GM21717 (cell line): ENCODE data around the gene PRXL2B.

Source experiments
- ATAC-seq: cut with Tn5 transposase; IDR thresholded peaks from one replicate; pipeline ENCODE4 v1.9.1; 2021; ENCODE audit warnings: mild to moderate bottlenecking, moderate library complexity; ENCODE audit not compliant: unreplicated experiment

The PRXL2B gene

DNA sequence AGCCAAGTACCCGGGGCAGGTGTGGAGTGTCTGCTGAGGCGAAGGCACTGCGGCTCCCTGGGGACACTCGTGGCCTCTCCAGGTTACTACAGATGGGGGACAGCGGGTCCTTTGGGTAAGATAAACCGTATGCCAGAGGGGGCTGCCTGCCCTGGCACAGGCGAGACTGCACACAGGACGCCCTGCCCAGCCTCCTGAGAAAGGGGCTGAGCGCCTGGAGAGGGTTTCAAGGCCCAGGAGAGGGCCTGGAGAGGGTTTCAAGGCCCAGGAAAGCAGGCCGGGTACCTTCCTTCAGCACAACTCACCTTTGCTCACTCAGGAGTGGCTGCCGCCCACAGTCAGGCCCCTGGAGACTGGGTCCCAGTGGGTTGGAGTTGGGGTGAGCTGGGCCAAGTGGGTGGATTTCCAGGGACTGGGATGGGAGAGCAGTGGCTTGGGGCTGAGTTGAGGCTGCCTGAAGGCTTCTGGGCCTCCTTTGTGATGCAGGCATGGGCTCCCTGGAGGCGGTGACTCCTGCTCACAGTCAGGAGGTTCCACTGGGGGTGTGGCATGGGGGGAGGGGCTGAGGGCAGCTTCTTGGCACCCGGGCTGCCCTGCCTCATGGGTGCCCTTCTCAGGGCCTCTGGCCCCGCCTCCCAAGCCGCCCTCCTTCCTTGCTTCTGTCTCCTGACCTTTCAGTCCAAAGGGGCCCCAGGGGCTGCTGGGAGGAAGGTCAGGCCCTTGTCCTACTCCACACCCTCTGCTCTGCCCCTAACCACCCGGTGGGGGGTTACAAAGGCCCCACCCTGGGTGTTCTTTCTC lies 46.2 kb downstream of the PRXL2B start, which contains the start of gene MMEL1:
Gene MMEL1, minus strand, starts transcription at position 456 of the 801 bp plus-strand sequence. CDS start 3,532 bp downstream, outside the sequence.
- no peak for ATAC-seq

DNA sequence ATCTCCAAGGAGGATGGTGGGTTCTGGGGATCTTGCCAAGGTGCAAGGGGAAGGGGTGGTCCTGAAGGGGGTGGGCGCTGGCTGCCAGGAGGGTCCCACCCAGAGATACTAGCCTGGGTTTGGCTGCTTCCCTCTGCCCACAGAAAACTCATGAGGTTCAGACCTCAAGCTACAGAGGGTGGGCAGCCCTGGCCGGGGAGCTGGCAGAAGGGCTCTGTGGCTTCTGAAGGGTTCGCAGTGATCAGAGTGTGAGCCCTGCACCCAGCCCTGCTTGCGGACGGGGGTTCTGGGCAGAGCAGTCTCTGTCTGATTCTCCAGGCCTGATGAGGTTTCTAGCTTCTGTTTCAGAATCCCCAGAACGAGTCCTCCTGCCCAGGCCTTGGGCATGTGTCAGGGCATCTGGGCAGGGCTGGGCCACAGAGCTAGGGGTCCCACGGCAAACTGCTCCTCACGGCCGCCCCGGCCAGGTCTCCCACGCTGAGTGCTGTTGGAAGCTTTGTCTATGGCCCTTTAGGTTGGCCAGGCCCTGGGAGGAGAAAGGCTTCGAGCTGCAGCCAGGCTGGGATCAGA lies 46.9 kb downstream of the PRXL2B start:
- ATAC-seq, result no peak

DNA sequence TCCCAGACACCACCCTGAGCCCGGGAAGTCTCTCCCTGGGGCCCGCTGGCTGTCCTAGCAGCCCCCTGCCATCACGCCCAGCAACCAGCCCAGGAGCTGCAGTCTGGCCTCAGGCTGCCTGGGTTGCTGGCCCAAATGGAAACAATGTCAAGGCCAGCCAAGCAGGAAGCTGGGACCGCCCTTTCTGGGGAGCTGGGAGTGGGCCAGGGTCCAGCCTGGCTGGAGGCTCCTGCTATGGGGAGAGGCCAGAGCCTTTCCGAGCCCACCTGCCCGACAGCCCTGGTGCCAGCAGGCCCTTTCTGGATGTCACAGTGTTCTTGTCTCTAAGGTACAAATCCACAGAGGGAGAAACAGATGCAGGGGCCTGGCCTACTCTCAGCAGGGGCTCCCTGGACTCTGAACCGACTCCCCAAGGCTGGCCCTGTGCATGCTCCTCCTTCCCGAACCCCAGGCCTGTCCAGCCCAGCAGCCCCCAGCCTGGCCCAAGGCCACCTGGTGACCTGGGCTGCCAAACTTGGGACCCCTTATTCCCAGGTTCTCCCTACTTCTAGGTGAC lies 47.4 kb downstream of the PRXL2B start:
- ATAC-seq, result no peak

DNA sequence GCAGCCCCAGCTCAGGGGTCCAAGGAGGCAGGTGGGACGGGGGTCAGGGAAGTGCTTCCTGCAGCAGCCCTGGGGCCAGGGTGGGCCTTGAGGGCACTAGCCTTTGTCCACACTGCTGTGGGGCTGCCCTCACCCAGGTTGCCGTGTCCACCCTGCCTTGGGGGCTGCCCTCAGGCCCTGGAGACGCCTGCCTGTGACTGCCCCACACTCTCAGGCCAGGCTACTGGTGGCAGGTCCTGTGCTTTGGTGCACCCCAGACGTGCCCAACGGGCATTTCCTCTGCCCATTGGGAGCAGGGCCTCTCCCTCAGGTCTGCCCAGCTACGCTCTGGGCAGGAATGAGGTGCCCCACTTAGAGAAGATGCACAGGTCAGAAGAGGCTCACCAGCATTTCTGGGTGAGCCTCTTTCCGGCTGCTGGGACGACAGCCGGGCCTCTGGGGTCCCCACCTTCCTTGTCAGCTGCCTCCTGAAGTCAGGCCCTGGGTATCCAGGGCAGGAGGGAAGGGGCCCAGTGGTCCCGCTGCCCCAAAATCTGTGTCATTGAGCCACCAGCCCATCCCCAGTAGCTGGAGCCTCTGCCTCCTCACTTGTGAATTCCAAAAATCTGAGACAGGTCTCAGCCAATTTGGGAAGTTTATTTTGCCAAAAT lies 48.9 kb downstream of the PRXL2B start:
- ATAC-seq, result no peak

DNA sequence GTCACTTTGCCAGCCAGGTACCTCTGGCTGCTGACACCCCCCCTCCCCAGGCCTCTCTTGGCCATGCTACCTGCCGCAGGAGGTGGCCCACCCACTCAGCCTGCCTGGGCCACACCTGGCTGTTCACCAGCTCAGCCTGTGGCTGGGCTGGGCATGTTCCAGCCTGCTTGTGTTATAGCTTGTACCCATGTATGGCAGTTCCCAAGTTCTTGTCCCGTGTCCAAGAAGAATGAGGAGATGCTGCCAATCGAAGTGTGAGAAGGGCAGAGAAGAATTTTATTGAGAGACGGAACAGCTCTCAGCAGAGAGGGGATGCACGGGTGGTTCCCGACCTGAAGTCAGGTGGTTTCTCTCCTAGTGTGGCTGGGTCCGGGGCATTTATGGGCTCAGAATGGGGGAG lies 50.2 kb downstream of the PRXL2B start:
- no peak for ATAC-seq

DNA sequence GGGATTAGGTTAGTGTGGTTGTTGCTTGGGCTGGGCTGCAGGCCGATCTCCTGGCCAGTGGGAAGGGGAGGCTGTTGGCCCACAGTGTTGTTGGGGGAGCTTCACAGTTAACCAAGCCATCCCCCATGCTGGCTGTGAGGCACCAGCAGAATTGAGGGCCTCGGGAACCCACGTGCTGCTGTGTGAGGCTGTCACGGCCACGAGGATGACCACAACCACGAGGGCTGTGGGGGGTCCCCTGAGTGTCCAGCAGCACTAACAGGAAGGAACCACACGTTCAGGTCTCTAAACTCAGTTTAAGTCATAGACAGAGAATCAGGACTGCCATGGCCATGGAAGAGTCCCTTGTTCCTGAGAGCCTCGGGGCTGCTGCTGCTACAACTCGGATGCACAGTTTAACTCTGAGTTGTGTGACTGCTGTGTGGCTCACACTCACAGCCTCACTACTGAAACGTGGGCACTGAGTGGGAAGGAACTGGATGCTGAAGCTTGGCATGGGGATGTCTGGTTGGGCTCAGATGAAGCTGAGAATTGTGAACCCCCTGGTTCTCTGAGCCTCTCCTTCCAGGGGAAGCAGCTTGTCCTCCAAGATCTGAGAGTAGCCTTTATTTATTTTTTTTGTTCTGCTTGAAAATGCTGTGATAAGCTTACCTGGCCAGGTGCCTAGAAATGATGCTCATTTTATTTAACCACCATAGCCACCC lies 51.0 kb downstream of the PRXL2B start:
- no peak for ATAC-seq

DNA sequence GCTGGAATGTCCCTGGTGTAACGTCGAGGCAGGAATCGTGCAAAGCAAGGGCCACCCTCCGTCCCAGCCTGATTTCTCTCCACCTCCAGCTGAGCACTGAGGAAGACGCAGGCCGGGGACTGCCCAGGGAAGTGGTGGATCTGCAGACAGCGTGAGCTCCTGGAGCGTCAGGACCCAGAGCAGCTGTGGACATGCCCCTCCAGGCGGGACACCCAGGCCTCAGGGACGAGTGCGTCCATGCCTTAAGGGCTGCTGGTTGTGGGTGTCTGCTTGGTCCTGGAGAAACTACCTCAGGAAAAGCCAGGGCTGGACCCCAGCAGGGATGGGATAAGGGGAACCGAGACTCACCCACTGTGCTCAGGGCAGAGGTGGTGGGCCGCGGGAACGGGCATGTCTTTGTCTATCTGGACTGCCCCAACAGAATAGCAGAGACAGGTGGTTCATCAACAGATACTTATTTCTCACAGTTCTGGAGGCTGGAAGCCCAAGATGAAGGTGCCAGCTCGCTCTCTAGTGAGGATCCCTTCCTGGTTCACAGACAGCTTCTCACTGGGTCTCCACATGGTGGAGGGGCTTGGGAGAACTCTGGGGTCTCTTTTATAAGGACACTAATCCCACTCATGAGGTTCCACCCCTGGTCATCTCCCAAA lies 52.0 kb downstream of the PRXL2B start:
- ATAC-seq, result no peak

DNA sequence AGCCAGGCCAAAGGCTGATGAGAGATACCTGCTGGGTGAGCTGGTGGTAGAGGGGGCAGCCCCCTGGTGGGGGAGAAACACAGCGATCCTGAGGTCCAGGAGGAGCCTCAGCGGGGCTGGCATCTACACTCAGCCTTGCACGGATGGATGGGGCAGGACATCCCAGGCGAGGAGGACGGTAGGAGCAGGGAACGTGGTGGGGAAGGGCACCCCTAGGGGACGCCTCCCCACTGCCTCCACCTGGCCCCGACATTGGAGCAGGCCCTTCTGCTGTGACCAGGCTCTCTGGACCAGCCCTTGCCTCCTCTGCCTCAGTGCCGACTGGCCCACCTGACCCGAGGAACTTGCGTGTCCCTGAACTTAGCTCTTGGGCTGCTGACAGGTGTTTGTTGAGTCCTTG lies 52.6 kb downstream of the PRXL2B start:
- no peak for ATAC-seq

DNA sequence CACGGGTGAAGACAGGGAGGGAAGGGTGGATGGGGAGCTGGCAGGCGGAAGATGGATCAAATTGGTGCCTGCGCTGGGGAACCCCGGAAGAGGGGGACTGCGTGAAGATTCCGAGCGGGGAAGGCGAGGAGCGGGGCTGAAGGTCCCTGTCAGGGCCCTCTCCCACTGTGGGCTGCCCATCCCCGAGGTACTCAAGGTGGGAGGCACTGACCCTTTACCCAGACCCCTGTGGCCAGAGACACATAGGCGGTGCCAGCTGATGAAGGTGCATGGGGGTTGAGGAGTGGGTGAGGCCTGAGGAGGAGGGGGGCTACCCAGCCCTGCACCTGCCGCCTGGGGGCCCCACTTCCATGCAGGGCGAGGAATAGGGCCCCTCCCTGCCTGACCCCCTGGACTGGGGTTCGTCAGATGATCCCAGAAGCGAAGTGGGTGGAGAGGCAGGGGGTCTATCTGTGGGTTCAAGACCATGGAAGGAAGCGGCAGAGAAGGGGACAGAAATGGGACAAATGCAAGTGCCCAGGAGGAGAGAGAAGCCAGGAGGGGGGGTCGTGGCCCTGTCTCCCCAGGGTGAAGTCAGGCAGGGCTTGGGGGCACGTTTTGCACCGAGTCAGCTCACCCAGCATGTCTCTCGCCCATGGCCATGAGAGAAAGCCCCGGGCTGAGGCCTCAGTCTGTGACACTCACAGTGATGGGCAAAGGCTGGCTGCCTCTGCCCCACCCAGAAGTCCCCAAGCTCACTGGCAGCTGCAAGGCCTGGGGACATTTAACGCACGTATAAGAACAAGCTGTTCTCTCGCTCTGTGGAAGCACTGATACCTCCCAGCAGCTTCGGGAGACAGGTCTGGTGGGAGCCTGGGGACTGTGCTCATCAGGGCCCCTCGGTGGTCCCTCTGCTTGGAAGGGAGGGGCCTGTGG lies 53.3 kb downstream of the PRXL2B start:
- no peak for ATAC-seq

DNA sequence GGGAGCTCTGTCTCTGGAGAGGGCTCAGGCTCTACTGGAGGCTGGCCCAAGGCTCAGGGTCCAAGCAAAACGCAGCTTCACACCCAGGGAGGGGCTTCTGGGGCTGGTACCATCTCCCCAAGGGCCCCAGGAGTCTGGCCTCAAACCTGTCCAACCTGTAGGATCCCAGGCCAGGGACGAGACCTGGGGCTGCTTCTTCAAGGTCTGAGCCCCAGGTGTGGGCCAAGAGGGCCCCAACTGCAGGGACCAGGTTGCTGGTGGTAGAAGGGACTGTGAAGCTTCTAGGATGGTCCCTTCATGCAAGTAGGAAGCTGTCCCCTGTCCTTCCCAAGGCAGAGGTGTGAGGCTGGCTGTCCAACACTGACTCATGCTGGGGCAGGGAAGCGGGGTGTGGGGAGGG lies 54.0 kb downstream of the PRXL2B start:
- no peak for ATAC-seq
